SK-N-SH (cell line): ENCODE data around the gene CSNK1E. TPM values are rescaled to one million over a fixed set of nuclear protein-coding genes. Genes with fewer than 3 reads are reported as not detected.

Source experiments
- CTCF ChIA-PET: fragments of 300-600, 350-600 bp; formaldehyde crosslinking; extraction: SDS; loops from one replicate; lab custom pipeline; 2021; lab: Yijun Ruan, JAX
- POLR2A ChIA-PET: fragments of 350-600 bp; sonication (Branson Sonifier 250); formaldehyde crosslinking; extraction: SDS; loops from one replicate; lab custom pipeline; 2020; ENCODE audit warnings: antibody characterized with exemption, inconsistent platforms; lab: Yijun Ruan, JAX
- DNase-seq: peaks from one replicate; pipeline ENCODE4 v3.0.0; 2012
- H2AFZ ChIP-seq: fragments of 200-600 bp; sonication (generic); 2 replicates; pipeline ENCODE4 v1.8.1; 2016; ENCODE audit warnings: antibody characterized with exemption, mild to moderate bottlenecking, low read depth
- H3F3A ChIP-seq: fragments of 200-600 bp; sonication (generic); replicated peaks from 2 replicates; pipeline ENCODE3; 2016; ENCODE audit warnings: antibody characterized with exemption, mild to moderate bottlenecking; ENCODE audit not compliant: insufficient read depth
- H3K27ac ChIP-seq, 2 experiments: fragments of 200-500 bp in 1 of 2; fragments of 200-600 bp in 1 of 2; sonication (Bioruptor generic) in 1 of 2; sonication (generic), shearing (Covaris generic) in 1 of 2; 2 replicates each; pipeline versions ENCODE4 v1.5.1 to v1.6.1; 2014 to 2016; ENCODE audit warnings: low read depth in 2 of 2, inconsistent platforms in 1 of 2, low read length in 1 of 2, mild to moderate bottlenecking in 1 of 2, mixed read lengths in 1 of 2
- H3K27me3 ChIP-seq: fragments of 200-600 bp; sonication (generic), shearing (Covaris generic); 2 replicates; pipeline ENCODE4 v1.6.1; 2016; ENCODE audit warnings: mixed run types; ENCODE audit not compliant: insufficient read depth
- H3K36me3 ChIP-seq, 2 experiments: fragments of 200-500 bp in 1 of 2; fragments of 200-600 bp in 1 of 2; sonication (Bioruptor generic) in 1 of 2; sonication (generic) in 1 of 2; replicated peaks in 1 of 2; 2 replicates each; pipeline versions ENCODE3 to v1.5.1; 2014 to 2016; ENCODE audit warnings: low read length in 1 of 2, mild to moderate bottlenecking in 1 of 2; ENCODE audit not compliant: insufficient read depth in 2 of 2, control insufficient read depth in 1 of 2
- H3K4me1 ChIP-seq, 2 experiments: fragments of 200-500 bp in 1 of 2; fragments of 200-600 bp in 1 of 2; sonication (Bioruptor generic) in 1 of 2; sonication (generic), shearing (Covaris generic) in 1 of 2; 2 replicates each; pipeline versions ENCODE4 v1.5.1 to v1.6.1; 2014 to 2016; ENCODE audit warnings: low read depth in 1 of 2, low read length in 1 of 2, mixed run types in 1 of 2; ENCODE audit not compliant: insufficient read depth in 2 of 2, control insufficient read depth in 1 of 2
- H3K4me2 ChIP-seq: fragments of 200-600 bp; sonication (generic), shearing (Covaris generic); 2 replicates; pipeline ENCODE4 v1.6.1; 2017; ENCODE audit warnings: mixed run types
- H3K4me3 ChIP-seq, 2 experiments: fragments of 200-500 bp in 1 of 2; fragments of 200-600 bp in 1 of 2; sonication (Bioruptor generic) in 1 of 2; sonication (generic), shearing (Covaris generic) in 1 of 2; 2 replicates each; pipeline versions ENCODE4 v1.5.1 to v1.8.1; 2014 to 2016; ENCODE audit warnings: low read depth in 2 of 2, inconsistent platforms in 1 of 2, low read length in 1 of 2, mild to moderate bottlenecking in 1 of 2, mixed read lengths in 1 of 2, moderate library complexity in 1 of 2
- H3K79me2 ChIP-seq: fragments of 200-600 bp; sonication (generic); 2 replicates; pipeline ENCODE4 v1.8.1; 2017; ENCODE audit warnings: mild to moderate bottlenecking; ENCODE audit not compliant: insufficient read depth
- H3K9ac ChIP-seq: fragments of 200-600 bp; sonication (generic); 2 replicates; pipeline ENCODE4 v1.6.1; 2017; ENCODE audit warnings: mixed run types
- H3K9me2 ChIP-seq: fragments of 200-600 bp; sonication (generic); 2 replicates; pipeline ENCODE4 v1.6.1; 2017; ENCODE audit warnings: mixed run types
- H3K9me3 ChIP-seq: fragments of 200-600 bp; sonication (generic); 2 replicates; pipeline ENCODE4 v1.6.1; 2017; ENCODE audit warnings: mixed run types, mild to moderate bottlenecking, moderate library complexity
- H4K20me1 ChIP-seq: fragments of 200-600 bp; sonication (generic); 2 replicates; pipeline ENCODE4 v1.6.1; 2017; ENCODE audit warnings: mild to moderate bottlenecking, mixed run types; ENCODE audit not compliant: insufficient read depth
- CHD2 ChIP-seq: fragments of 150-350 bp; IDR thresholded peaks from 2 replicates; pipeline ENCODE4 v1.6.1; 2018; ENCODE audit warnings: low read length; ENCODE audit not compliant: partially characterized antibody
- ELF1 ChIP-seq: IDR thresholded peaks from 2 replicates; pipeline ENCODE4 v1.4.0; 2012
- EZH2phosphoT487 ChIP-seq: fragments of 200-600 bp; sonication (generic); IDR thresholded peaks from 2 replicates; pipeline ENCODE4 v1.6.1; 2017; ENCODE audit warnings: low read depth, mixed run types, mild to moderate bottlenecking, antibody characterized with exemption, moderate library complexity, borderline replicate concordance
- FOSL2 ChIP-seq: IDR thresholded peaks from 2 replicates; pipeline ENCODE4 v1.4.0; 2012; ENCODE audit warnings: low read depth, mild to moderate bottlenecking, moderate library complexity, borderline replicate concordance
- FOXM1 ChIP-seq: IDR thresholded peaks from 2 replicates; pipeline ENCODE4 v1.4.0; 2012; ENCODE audit warnings: low read depth, mild to moderate bottlenecking
- GATA2 ChIP-seq: sonication (generic); formaldehyde crosslinking; IDR thresholded peaks from 2 replicates; pipeline ENCODE4 v1.5.0; 2020; ENCODE audit warnings: mild to moderate bottlenecking, missing genetic modification reagents
- JUND ChIP-seq: IDR thresholded peaks from 2 replicates; pipeline ENCODE4 v1.4.0; 2012
- MAX ChIP-seq: IDR thresholded peaks from 2 replicates; pipeline ENCODE4 v1.4.0; 2012; ENCODE audit warnings: low read depth
- NRF1 ChIP-seq: IDR thresholded peaks from 2 replicates; pipeline ENCODE4 v1.6.1; 2012; ENCODE audit warnings: low read depth, mild to moderate bottlenecking, low read length
- POLR2AphosphoS5 ChIP-seq: IDR thresholded peaks from 2 replicates; pipeline ENCODE4 v1.6.1; 2012; ENCODE audit warnings: low read depth, low read length
- RAD21 ChIP-seq: IDR thresholded peaks from 2 replicates; pipeline ENCODE4 v1.6.1; 2012; ENCODE audit warnings: mild to moderate bottlenecking, low read length
- REST ChIP-seq: IDR thresholded peaks from 2 replicates; pipeline ENCODE4 v1.6.1; 2012; ENCODE audit warnings: mild to moderate bottlenecking, low read depth, low read length, moderate library complexity
- RFX5 ChIP-seq: IDR thresholded peaks from 2 replicates; pipeline ENCODE4 v1.6.1; 2012; ENCODE audit warnings: mild to moderate bottlenecking, improper control_type of control experiment, low read length
- SMC3 ChIP-seq: IDR thresholded peaks from 2 replicates; pipeline ENCODE4 v1.6.1; 2012; ENCODE audit warnings: low read depth, low read length, improper control_type of control experiment
- TAF1 ChIP-seq: IDR thresholded peaks from 2 replicates; pipeline ENCODE4 v1.6.1; 2012; ENCODE audit warnings: low read depth, mild to moderate bottlenecking, low read length, moderate library complexity, borderline replicate concordance
- TEAD4 ChIP-seq: IDR thresholded peaks from 2 replicates; pipeline ENCODE4 v1.4.0; 2012; ENCODE audit warnings: mild to moderate bottlenecking, borderline replicate concordance; ENCODE audit not compliant: insufficient read depth
- YY1 ChIP-seq: IDR thresholded peaks from 2 replicates; pipeline ENCODE4 v1.4.0; 2012; ENCODE audit warnings: low read depth, mild to moderate bottlenecking
- WGBS: methylation state at CpG from one replicate; pipeline ENCODE4 v1.1.6; 2017; ENCODE audit warnings: low lambda C conversion rate; 5-methylcytosine and 5-hydroxymethylcytosine counted together
- polyA plus RNA-seq, 3 experiments: library from polyadenylated mRNA; depleted of rRNA; stranded (reverse); fragments of >200 nt; gene quantifications; 2 replicates each; pipeline ENCODE4 v1.2.3, GENCODE V29; 2012
- TF ChIP-seq, protein P1 (sequence below): fragments of 200-600 bp; sonication (generic); IDR thresholded peaks from 2 replicates; pipeline ENCODE4 v1.6.1; 2017; ENCODE audit warnings: antibody characterized with exemption, mild to moderate bottlenecking, moderate library complexity
- TF ChIP-seq, protein P2 (sequence below): IDR thresholded peaks from 2 replicates; pipeline ENCODE4 v1.4.0; 2012; ENCODE audit warnings: low read depth, borderline replicate concordance
- TF ChIP-seq, protein P3 (sequence below): IDR thresholded peaks from 2 replicates; pipeline ENCODE4 v1.4.0; 2012; ENCODE audit warnings: low read depth, borderline replicate concordance

Gene CSNK1E
- polyA plus RNA-seq, 1 of the 3 experiments (the other 2 are of a cell fraction): 130 TPM

GRCh38 chr22:38260761-38261681 lies 56.2 kb downstream of the CSNK1E start:
- WGBS: 92% methylated on average over 8 of the region's 15 CpGs
- no peak for DNase-seq
- peaks cover 92% of the 10 kb centered on the region for H3K79me2 ChIP-seq
- TF ChIP-seq RFX5 (no peak), JUND (no peak), YY1 (no peak), EZH2phosphoT487 (no peak), MAX (no peak), FOXM1 (no peak), TAF1 (no peak), ELF1 (no peak), RAD21 (no peak), CHD2 (no peak), FOSL2 (no peak), REST (no peak), SMC3 (no peak), POLR2AphosphoS5 (no peak), NRF1 (no peak), TEAD4 (no peak), GATA2 (CRISPR knock-in tag) (no peak)
- TF ChIP-seq, protein P1, sequence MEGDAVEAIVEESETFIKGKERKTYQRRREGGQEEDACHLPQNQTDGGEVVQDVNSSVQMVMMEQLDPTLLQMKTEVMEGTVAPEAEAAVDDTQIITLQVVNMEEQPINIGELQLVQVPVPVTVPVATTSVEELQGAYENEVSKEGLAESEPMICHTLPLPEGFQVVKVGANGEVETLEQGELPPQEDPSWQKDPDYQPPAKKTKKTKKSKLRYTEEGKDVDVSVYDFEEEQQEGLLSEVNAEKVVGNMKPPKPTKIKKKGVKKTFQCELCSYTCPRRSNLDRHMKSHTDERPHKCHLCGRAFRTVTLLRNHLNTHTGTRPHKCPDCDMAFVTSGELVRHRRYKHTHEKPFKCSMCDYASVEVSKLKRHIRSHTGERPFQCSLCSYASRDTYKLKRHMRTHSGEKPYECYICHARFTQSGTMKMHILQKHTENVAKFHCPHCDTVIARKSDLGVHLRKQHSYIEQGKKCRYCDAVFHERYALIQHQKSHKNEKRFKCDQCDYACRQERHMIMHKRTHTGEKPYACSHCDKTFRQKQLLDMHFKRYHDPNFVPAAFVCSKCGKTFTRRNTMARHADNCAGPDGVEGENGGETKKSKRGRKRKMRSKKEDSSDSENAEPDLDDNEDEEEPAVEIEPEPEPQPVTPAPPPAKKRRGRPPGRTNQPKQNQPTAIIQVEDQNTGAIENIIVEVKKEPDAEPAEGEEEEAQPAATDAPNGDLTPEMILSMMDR: no peak
- TF ChIP-seq, protein P2, sequence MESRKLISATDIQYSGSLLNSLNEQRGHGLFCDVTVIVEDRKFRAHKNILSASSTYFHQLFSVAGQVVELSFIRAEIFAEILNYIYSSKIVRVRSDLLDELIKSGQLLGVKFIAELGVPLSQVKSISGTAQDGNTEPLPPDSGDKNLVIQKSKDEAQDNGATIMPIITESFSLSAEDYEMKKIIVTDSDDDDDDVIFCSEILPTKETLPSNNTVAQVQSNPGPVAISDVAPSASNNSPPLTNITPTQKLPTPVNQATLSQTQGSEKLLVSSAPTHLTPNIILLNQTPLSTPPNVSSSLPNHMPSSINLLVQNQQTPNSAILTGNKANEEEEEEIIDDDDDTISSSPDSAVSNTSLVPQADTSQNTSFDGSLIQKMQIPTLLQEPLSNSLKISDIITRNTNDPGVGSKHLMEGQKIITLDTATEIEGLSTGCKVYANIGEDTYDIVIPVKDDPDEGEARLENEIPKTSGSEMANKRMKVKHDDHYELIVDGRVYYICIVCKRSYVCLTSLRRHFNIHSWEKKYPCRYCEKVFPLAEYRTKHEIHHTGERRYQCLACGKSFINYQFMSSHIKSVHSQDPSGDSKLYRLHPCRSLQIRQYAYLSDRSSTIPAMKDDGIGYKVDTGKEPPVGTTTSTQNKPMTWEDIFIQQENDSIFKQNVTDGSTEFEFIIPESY: no peak
- TF ChIP-seq, protein P3, sequence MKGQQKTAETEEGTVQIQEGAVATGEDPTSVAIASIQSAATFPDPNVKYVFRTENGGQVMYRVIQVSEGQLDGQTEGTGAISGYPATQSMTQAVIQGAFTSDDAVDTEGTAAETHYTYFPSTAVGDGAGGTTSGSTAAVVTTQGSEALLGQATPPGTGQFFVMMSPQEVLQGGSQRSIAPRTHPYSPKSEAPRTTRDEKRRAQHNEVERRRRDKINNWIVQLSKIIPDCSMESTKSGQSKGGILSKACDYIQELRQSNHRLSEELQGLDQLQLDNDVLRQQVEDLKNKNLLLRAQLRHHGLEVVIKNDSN: no peak
- H2AFZ ChIP-seq: no peak overlapping the region
- peaks cover 6% of the 10 kb centered on the region; the same call in 1 of the 2 replicates for H4K20me1 ChIP-seq
- no peak overlapping the region for H3K4me2 ChIP-seq
- CTCF ChIA-PET: interaction anchor here (0.8 to 1.1 kb wide), 2 partner anchors 22 to 146 kb away, joined by 3 read pairs; no protein-coding TSS in a partner anchor
- no peak overlapping the region for H3K27ac ChIP-seq
- H3K9me2 ChIP-seq: no peaks in the 10 kb centered on the region
- H3K4me1 ChIP-seq: peaks cover 0 to 6% of the 10 kb centered on the region in 2 experiments; a peak in 2 of 4 replicates
- POLR2A ChIA-PET: no interaction called here
- H3K4me3 ChIP-seq: no peak overlapping the region
- no peaks in the 10 kb centered on the region for H3K9me3 ChIP-seq
- H3K36me3 ChIP-seq: no peaks in the 10 kb centered on the region
- peaks cover 11% of the 10 kb centered on the region for H3F3A ChIP-seq
- H3K9ac ChIP-seq: no peak overlapping the region
- no peaks in the 10 kb centered on the region for H3K27me3 ChIP-seq
